Pons (tissue), 1 donor: Measurements from ENCODE around the gene LDHD.
A peak's percentile ranks its signal among the peaks of the same experiment; 100 is the strongest.

ENCODE experiments used
- DNase-seq: peaks from one replicate; pipeline ENCODE4 v3.0.0-alpha.2; 2016; ENCODE audit warnings: low spot score

LDHD gene

GRCh38 chr16:75114946-75115825 is 1.4 kb downstream of the LDHD start:
- no peak for DNase-seq

- no peak for DNase-seq
Observed at GRCh38 chr16:75114179-75114945, 2.2 kb downstream of the LDHD start.

GRCh38 chr16:75113541-75114121 is 2.9 kb downstream of the LDHD start:
- DNase-seq, result no peak

GRCh38 chr16:75112734-75113491 is 3.7 kb downstream of the LDHD start:
- no peak for DNase-seq

GRCh38 chr16:75111961-75112733 is 4.4 kb downstream of the LDHD start:
- DNase-seq, result no peak

GRCh38 chr16:75111514-75111940 is 5.1 kb downstream of the LDHD start:
- DNase-seq, result no peak

- DNase-seq, result peak; percentile 96
Observed at GRCh38 chr16:75110637-75111513, 5.7 kb downstream of the LDHD start.

GRCh38 chr16:75109732-75110243 is 6.8 kb downstream of the LDHD start:
- DNase-seq, result peak; percentile 62

GRCh38 chr16:75108792-75109731 is 7.5 kb downstream of the LDHD start:
- DNase-seq, result peak; percentile 77

- no peak for DNase-seq
Observed at GRCh38 chr16:75107505-75107904, 9.1 kb downstream of the LDHD start.

GRCh38 chr16:75106351-75107274 is 10.0 kb downstream of the LDHD start:
- no peak for DNase-seq

- peak; percentile 90 for DNase-seq
Observed at GRCh38 chr16:75105306-75106061, 11.1 kb downstream of the LDHD start.

GRCh38 chr16:75104836-75105235 is 11.7 kb downstream of the LDHD start:
- no peak for DNase-seq

- DNase-seq, result no peak
Observed at GRCh38 chr16:75103994-75104393, 12.6 kb downstream of the LDHD start.

- no peak for DNase-seq
Observed at GRCh38 chr16:75102595-75102994, 14.0 kb downstream of the LDHD start.

- DNase-seq, result no peak
Observed at GRCh38 chr16:75101635-75102034, 14.9 kb downstream of the LDHD start.

- no peak for DNase-seq
Observed at GRCh38 chr16:75100603-75100990, 16.0 kb downstream of the LDHD start.
